HEK293 (cell line): ENCODE results near the gene PLPP1.

Experiments used
- CTCF ChIA-PET: fragments of 350-600 bp; formaldehyde crosslinking; extraction: SDS; loops from one replicate; lab custom pipeline; 2021; ENCODE audit warnings: antibody characterized with exemption; lab: Yijun Ruan, JAX
- POLR2A ChIA-PET: fragments of 300-600 bp; formaldehyde crosslinking; extraction: SDS; loops from one replicate; lab custom pipeline; 2020; ENCODE audit warnings: antibody characterized with exemption, inconsistent platforms; lab: Yijun Ruan, JAX
- H3K27ac ChIP-seq: fragments of 200-500 bp; sonication (Bioruptor generic); 2 replicates; pipeline ENCODE4 v1.5.1; 2014; ENCODE audit warnings: low read depth, low read length, control low read depth, inconsistent platforms; ENCODE audit errors: extremely low read depth
- H3K36me3 ChIP-seq, 2 experiments: fragments of 200-500 bp in 1 of 2; sonication (Bioruptor generic) in 1 of 2; 1 replicate in 1 of 2; 2 replicates in 1 of 2; pipeline ENCODE4 v1.5.1; 2014 to 2017; ENCODE audit warnings: inconsistent platforms in 2 of 2, low read length in 2 of 2; ENCODE audit not compliant: control insufficient read depth in 2 of 2, insufficient read depth in 1 of 2
- H3K4me1 ChIP-seq: fragments of 200-500 bp; sonication (Bioruptor generic); 2 replicates; pipeline ENCODE4 v1.5.1; 2014; ENCODE audit warnings: mild to moderate bottlenecking, low read length, inconsistent platforms; ENCODE audit not compliant: control insufficient read depth, insufficient read depth
- H3K4me3 ChIP-seq: 2 replicates; pipeline ENCODE4 v1.5.1; 2011; ENCODE audit warnings: low read depth, mild to moderate bottlenecking, control low read depth, low read length, moderate library complexity
- H3K9me3 ChIP-seq: fragments of 200-500 bp; sonication (Bioruptor generic); 2 replicates; pipeline ENCODE4 v1.5.1; 2014; ENCODE audit warnings: low read depth, low read length, inconsistent platforms; ENCODE audit not compliant: control insufficient read depth, insufficient read depth
- GLIS2 ChIP-seq: fragments of 450-650 bp; formaldehyde crosslinking; IDR thresholded peaks from 2 replicates; pipeline ENCODE4 v1.5.1; 2016; ENCODE audit warnings: missing biosample characterization, missing genetic modification characterization
- HOXC10 ChIP-seq: sonication (generic); formaldehyde crosslinking; IDR thresholded peaks from 2 replicates; pipeline ENCODE4 v1.8.1; 2023; ENCODE audit warnings: mild to moderate bottlenecking, missing genetic modification reagents
- IKZF3 ChIP-seq: fragments of 450-650 bp; IDR thresholded peaks from 2 replicates; pipeline ENCODE4 v1.5.0; 2018; ENCODE audit warnings: missing biosample characterization, mild to moderate bottlenecking, missing genetic modification characterization, moderate library complexity
- KLF9 ChIP-seq: fragments of 450-650 bp; formaldehyde crosslinking; IDR thresholded peaks from 2 replicates; pipeline ENCODE4 v1.5.1; 2016; ENCODE audit warnings: missing biosample characterization, missing genetic modification characterization, low read depth
- SALL2 ChIP-seq: fragments of 450-650 bp; formaldehyde crosslinking; IDR thresholded peaks from 2 replicates; pipeline ENCODE4 v1.5.0; 2017; ENCODE audit warnings: missing biosample characterization, mild to moderate bottlenecking, missing genetic modification characterization, borderline replicate concordance
- ZBTB8A ChIP-seq: fragments of 450-650 bp; formaldehyde crosslinking; IDR thresholded peaks from 2 replicates; pipeline ENCODE4 v1.5.1; 2016; ENCODE audit warnings: missing biosample characterization, missing genetic modification characterization
- ZIC2 ChIP-seq: fragments of 450-650 bp; formaldehyde crosslinking; IDR thresholded peaks from 2 replicates; pipeline ENCODE4 v1.5.1; 2016; ENCODE audit warnings: missing biosample characterization, missing genetic modification characterization
- ZNF132 ChIP-seq: fragments of 450-650 bp; formaldehyde crosslinking; IDR thresholded peaks from 2 replicates; pipeline ENCODE4 v1.5.1; 2017; ENCODE audit warnings: missing biosample characterization, missing genetic modification characterization, borderline replicate concordance
- ZNF211 ChIP-seq: fragments of 450-650 bp; formaldehyde crosslinking; IDR thresholded peaks from 2 replicates; pipeline ENCODE4 v1.5.1; 2016; ENCODE audit warnings: low read depth, missing biosample characterization, missing genetic modification characterization
- ZNF23 ChIP-seq: fragments of 450-650 bp; formaldehyde crosslinking; IDR thresholded peaks from 2 replicates; pipeline ENCODE4 v1.5.1; 2016; ENCODE audit warnings: missing biosample characterization, missing genetic modification characterization, borderline replicate concordance
- ZNF302 ChIP-seq: fragments of 450-650 bp; formaldehyde crosslinking; IDR thresholded peaks from 2 replicates; pipeline ENCODE4 v1.5.1; 2016; ENCODE audit warnings: missing biosample characterization, missing genetic modification characterization, low read depth
- ZNF311 ChIP-seq: fragments of 450-650 bp; formaldehyde crosslinking; IDR thresholded peaks from 2 replicates; pipeline ENCODE4 v1.5.1; 2017; ENCODE audit warnings: missing biosample characterization, missing genetic modification characterization, borderline replicate concordance
- ZNF514 ChIP-seq: fragments of 450-650 bp; formaldehyde crosslinking; IDR thresholded peaks from 2 replicates; pipeline ENCODE4 v1.5.1; 2016; ENCODE audit warnings: missing biosample characterization, missing genetic modification characterization
- ZNF544 ChIP-seq: fragments of 450-650 bp; formaldehyde crosslinking; IDR thresholded peaks from 2 replicates; pipeline ENCODE4 v1.5.0; 2017; ENCODE audit warnings: missing biosample characterization, missing genetic modification characterization
- ZNF621 ChIP-seq: fragments of 450-650 bp; formaldehyde crosslinking; IDR thresholded peaks from 2 replicates; pipeline ENCODE4 v1.5.1; 2017; ENCODE audit warnings: missing biosample characterization, missing genetic modification characterization
- TF ChIP-seq, protein P1 (sequence below): fragments of 450-650 bp; formaldehyde crosslinking; IDR thresholded peaks from 2 replicates; pipeline ENCODE4 v1.5.1; 2016; ENCODE audit warnings: missing biosample characterization, missing genetic modification characterization, low read depth
- TF ChIP-seq, protein P2 (sequence below): sonication (generic); formaldehyde crosslinking; IDR thresholded peaks from 2 replicates; pipeline ENCODE4 v1.8.1; 2022; ENCODE audit warnings: mild to moderate bottlenecking, moderate library complexity, missing genetic modification reagents
- TF ChIP-seq, protein P3 (sequence below): fragments of 450-650 bp; formaldehyde crosslinking; IDR thresholded peaks from 2 replicates; pipeline ENCODE4 v1.5.1; 2017; ENCODE audit warnings: missing biosample characterization, missing genetic modification characterization
- TF ChIP-seq, protein P4 (sequence below): fragments of 450-650 bp; formaldehyde crosslinking; IDR thresholded peaks from 2 replicates; pipeline ENCODE4 v1.5.1; 2016; ENCODE audit warnings: missing biosample characterization, missing genetic modification characterization
- TF ChIP-seq, protein P5 (sequence below): fragments of 450-650 bp; formaldehyde crosslinking; optimal IDR thresholded peaks from 2 replicates; pipeline ENCODE3; 2016; ENCODE audit warnings: missing biosample characterization, mild to moderate bottlenecking, missing genetic modification characterization

The PLPP1 gene

DNA sequence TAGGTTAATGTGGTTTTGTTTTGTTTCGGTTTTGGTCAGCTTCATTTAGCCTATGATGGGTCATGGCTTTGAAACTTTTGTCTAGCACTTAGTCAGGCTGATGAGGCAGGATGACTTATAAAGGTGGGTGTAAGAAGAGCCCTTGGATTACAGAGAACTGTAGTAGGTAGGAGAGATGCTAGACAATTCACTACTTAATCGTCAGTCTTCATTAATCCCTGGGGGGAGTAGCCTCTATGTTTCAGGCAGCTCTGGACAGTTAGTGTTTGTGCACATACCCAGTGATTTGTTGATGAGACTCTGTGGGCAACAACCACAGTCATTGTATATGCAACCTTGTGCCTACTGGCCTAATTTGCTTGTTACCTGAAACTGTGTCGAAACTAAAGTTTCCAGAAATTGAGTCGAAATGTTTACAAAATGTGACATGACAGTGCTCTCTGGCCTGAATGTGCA, 113.7 kb downstream of the PLPP1 start:
- no peak for TF ChIP-seq ZIC2 (tag by site-specific recombination)
- TF ChIP-seq, protein P1, sequence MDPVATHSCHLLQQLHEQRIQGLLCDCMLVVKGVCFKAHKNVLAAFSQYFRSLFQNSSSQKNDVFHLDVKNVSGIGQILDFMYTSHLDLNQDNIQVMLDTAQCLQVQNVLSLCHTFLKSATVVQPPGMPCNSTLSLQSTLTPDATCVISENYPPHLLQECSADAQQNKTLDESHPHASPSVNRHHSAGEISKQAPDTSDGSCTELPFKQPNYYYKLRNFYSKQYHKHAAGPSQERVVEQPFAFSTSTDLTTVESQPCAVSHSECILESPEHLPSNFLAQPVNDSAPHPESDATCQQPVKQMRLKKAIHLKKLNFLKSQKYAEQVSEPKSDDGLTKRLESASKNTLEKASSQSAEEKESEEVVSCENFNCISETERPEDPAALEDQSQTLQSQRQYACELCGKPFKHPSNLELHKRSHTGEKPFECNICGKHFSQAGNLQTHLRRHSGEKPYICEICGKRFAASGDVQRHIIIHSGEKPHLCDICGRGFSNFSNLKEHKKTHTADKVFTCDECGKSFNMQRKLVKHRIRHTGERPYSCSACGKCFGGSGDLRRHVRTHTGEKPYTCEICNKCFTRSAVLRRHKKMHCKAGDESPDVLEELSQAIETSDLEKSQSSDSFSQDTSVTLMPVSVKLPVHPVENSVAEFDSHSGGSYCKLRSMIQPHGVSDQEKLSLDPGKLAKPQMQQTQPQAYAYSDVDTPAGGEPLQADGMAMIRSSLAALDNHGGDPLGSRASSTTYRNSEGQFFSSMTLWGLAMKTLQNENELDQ: no peak
- no peak for TF ChIP-seq SALL2 (tag by site-specific recombination)
- TF ChIP-seq, protein P2, sequence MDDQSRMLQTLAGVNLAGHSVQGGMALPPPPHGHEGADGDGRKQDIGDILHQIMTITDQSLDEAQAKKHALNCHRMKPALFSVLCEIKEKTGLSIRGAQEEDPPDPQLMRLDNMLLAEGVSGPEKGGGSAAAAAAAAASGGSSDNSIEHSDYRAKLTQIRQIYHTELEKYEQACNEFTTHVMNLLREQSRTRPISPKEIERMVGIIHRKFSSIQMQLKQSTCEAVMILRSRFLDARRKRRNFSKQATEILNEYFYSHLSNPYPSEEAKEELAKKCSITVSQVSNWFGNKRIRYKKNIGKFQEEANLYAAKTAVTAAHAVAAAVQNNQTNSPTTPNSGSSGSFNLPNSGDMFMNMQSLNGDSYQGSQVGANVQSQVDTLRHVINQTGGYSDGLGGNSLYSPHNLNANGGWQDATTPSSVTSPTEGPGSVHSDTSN: no peak
- TF ChIP-seq ZBTB8A (tag by site-specific recombination): no peak
- TF ChIP-seq, all 188 proteins: peak for 0
- CTCF ChIA-PET: interaction anchor here (0.6 kb wide), 1 partner anchor 1214 kb away, joined by 4 read pairs; no protein-coding TSS in a partner anchor

DNA sequence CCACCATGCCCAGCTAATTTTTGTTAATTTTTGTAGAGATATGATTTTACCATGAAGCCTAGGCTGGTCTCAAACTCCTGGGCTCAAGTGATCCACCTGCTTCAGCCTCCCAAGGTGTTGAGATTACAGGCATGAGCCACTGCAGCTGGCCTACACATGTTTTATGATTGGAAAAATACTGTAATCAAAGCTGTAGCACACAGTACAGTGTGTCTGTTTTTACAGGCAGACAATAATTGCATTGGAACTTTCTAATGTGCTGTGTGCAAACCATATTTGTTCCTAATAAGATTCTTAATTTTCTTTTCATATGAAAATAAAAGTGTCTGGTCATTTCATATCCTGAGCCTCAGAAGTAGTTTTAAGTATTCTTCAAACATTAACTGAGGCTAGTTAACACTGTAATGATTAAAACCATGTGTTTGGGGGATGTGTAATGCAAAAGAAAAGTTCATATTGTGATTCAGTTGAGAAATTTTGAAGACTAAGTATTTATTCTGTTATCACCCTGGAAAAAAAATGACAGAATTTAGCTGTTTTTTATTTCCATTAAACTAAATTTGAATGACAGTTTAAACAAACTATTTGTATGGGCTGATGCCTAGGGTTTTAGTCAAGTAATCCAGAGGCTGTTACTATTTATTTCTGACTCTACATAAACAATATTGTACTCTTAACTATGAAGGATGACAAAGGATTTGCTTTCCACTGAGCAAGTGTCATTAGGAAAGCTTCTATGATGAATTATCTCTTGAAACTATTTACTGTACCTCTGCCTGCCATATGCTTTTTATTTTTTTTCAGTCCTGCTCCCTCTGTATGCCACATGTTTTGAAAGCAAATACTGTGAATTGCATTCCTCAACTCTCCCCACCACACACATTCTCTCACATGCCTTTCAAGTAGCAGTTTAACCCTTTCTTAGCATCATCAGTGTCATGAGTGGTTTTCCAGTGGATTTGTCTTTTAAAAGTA, 115.5 kb downstream of the PLPP1 start:
- H3K4me1 ChIP-seq: no peaks in the 10 kb centered on the region; the same call in 1 of the 2 replicates
- H3K36me3 ChIP-seq: peaks cover 30 to 46% of the 10 kb centered on the region in 2 experiments
- no peaks in the 10 kb centered on the region for H3K9me3 ChIP-seq
- ChIA-PET POLR2A (no interaction called here), CTCF (interaction anchor here (0.6 to 1.1 kb wide), 4 partner anchors 13 to 273 kb away, joined by 3 to 5 read pairs (median 3); no protein-coding TSS in a partner anchor)
- no peak overlapping the region for H3K27ac ChIP-seq
- TF ChIP-seq IKZF3 (no peak), ZNF23 (tag by site-specific recombination) (no peak), KLF9 (tag by site-specific recombination) (no peak), ZNF544 (tag by site-specific recombination) (no peak), ZNF621 (tag by site-specific recombination) (no peak), ZNF311 (tag by site-specific recombination) (no peak)
- TF ChIP-seq, protein P3, sequence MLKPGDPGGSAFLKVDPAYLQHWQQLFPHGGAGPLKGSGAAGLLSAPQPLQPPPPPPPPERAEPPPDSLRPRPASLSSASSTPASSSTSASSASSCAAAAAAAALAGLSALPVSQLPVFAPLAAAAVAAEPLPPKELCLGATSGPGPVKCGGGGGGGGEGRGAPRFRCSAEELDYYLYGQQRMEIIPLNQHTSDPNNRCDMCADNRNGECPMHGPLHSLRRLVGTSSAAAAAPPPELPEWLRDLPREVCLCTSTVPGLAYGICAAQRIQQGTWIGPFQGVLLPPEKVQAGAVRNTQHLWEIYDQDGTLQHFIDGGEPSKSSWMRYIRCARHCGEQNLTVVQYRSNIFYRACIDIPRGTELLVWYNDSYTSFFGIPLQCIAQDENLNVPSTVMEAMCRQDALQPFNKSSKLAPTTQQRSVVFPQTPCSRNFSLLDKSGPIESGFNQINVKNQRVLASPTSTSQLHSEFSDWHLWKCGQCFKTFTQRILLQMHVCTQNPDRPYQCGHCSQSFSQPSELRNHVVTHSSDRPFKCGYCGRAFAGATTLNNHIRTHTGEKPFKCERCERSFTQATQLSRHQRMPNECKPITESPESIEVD (tag by site-specific recombination): 0 out of 2 replicates have a peak, but pooled peaks have one; percentile 19
- TF ChIP-seq, all 188 proteins: peak for 1
- no peak overlapping the region for H3K4me3 ChIP-seq

More for the DNA sequence above, 113.7 kb downstream of the PLPP1 start:
- Histone ChIP-seq H3K36me3 (peaks cover 22 to 56% of the 10 kb centered on the region in 2 experiments), H3K27ac (no peak overlapping the region), H3K4me3 (no peak overlapping the region), H3K4me1 (no peaks in the 10 kb centered on the region; the same call in 1 of the 2 replicates), H3K9me3 (no peaks in the 10 kb centered on the region)
- POLR2A ChIA-PET: no interaction called here

DNA sequence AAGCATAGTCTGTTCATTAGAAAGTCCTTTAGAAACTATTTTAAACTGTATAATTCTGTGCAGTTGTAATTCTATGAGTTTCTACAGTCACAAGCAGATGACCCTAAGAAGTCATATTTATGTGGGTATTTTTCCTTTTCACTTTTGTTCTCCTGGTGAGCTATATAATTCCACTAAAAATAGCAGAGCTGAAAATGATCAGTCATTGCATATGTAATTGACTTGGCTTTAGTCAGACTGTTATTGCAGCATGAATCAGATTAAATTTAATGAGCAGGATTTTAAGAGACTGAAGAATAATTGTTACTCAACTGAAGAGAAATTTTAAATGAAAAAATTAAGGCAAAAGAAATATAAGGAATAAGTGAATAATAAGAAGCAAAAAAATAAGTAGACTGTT, 118.5 kb downstream of the PLPP1 start:
- CTCF ChIA-PET: interaction anchor here (3.0 kb wide), 1 partner anchor 10 kb away, joined by 9 read pairs; no protein-coding TSS in a partner anchor
- peaks cover 16 to 27% of the 10 kb centered on the region in 2 experiments for H3K36me3 ChIP-seq
- H3K27ac ChIP-seq: no peak overlapping the region
- TF ChIP-seq, protein P4, sequence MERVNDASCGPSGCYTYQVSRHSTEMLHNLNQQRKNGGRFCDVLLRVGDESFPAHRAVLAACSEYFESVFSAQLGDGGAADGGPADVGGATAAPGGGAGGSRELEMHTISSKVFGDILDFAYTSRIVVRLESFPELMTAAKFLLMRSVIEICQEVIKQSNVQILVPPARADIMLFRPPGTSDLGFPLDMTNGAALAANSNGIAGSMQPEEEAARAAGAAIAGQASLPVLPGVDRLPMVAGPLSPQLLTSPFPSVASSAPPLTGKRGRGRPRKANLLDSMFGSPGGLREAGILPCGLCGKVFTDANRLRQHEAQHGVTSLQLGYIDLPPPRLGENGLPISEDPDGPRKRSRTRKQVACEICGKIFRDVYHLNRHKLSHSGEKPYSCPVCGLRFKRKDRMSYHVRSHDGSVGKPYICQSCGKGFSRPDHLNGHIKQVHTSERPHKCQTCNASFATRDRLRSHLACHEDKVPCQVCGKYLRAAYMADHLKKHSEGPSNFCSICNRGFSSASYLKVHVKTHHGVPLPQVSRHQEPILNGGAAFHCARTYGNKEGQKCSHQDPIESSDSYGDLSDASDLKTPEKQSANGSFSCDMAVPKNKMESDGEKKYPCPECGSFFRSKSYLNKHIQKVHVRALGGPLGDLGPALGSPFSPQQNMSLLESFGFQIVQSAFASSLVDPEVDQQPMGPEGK (tag by site-specific recombination): no peak
- TF ChIP-seq ZNF302 (tag by site-specific recombination) (no peak), ZNF211 (tag by site-specific recombination) (no peak), ZNF514 (tag by site-specific recombination) (no peak), GLIS2 (no peak), HOXC10 (CRISPR knock-in tag) (no peak), ZNF132 (no peak)
- TF ChIP-seq, protein P5, sequence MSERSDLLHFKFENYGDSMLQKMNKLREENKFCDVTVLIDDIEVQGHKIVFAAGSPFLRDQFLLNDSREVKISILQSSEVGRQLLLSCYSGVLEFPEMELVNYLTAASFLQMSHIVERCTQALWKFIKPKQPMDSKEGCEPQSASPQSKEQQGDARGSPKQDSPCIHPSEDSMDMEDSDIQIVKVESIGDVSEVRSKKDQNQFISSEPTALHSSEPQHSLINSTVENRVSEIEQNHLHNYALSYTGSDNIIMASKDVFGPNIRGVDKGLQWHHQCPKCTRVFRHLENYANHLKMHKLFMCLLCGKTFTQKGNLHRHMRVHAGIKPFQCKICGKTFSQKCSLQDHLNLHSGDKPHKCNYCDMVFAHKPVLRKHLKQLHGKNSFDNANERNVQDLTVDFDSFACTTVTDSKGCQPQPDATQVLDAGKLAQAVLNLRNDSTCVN (tag by site-specific recombination): no peak

More for the DNA sequence above, 118.5 kb downstream of the PLPP1 start:
- H3K9me3 ChIP-seq: no peaks in the 10 kb centered on the region
- no peak overlapping the region for H3K4me3 ChIP-seq
- H3K4me1 ChIP-seq: no peaks in the 10 kb centered on the region; the same call in 1 of the 2 replicates
- POLR2A ChIA-PET: no interaction called here
